Measurements from ENCODE around the gene PNLIPRP3.

GRCh38 chr10:116490028-116490662 is 62.5 kb downstream of the PNLIPRP3 start:
- TF ChIP-seq CTCF (IDR thresholded peaks at IDR 0.05; ENCODE audit: low read length) (peak; percentile 70), EZH2 (IDR thresholded peaks at IDR 0.05; ENCODE audit: borderline replicate concordance, low read length) (no peak)
